ENCODE measurements around the gene KCNG1. TPM values are rescaled to one million over a fixed set of nuclear protein-coding genes. Genes with fewer than 3 reads are reported as not detected.

KCNG1 gene
- total and polyA plus RNA-seq, 2 of the 8 experiments (the other 6 are each of a cell fraction or from before 2014, with no cell fraction given) = 16.0 to 18.0 TPM

- TF ChIP-seq CHD7 (IDR thresholded peaks at IDR 0.05; ENCODE audit: insufficient replicate concordance, low read length) = no peak
- TF ChIP-seq POLR2AphosphoS5 (IDR thresholded peaks at IDR 0.05; ENCODE audit: low read depth, low read length) = 0 out of 2 replicates have a peak, but pooled peaks have one; percentile 28
- peak; percentile 61 for TF ChIP-seq CTBP2 (IDR thresholded peaks at IDR 0.05; ENCODE audit: borderline replicate concordance, insufficient read depth, insufficient read length, low read length)
- TF ChIP-seq EP300 (IDR thresholded peaks at IDR 0.05; ENCODE audit: borderline replicate concordance in 1 of 2, low read depth in 2 of 2, low read length in 2 of 2) = no peak
- TF ChIP-seq TAF7 (optimal IDR thresholded peaks at IDR 0.05; ENCODE audit: borderline replicate concordance, low read depth, low read length) = peak; percentile 58
These were observed at the start of gene KCNG1 (continued) for GRCh38 chr20:51022803-51023616.

Measured in H1 (cell line).